Umbilical cord (tissue), 2 donors: ENCODE results near the gene TMEM266. TPM values are rescaled to one million over a fixed set of nuclear protein-coding genes. Genes with fewer than 3 reads are reported as not detected.
"Not testable (repeated sequence)": the region's sequence is repeated elsewhere in the genome, so short reads cannot be mapped to it uniquely, and the experiment has no call there.

ENCODE experiments used
- DNase-seq: peaks from one replicate; pipeline ENCODE4 v3.0.0-alpha.2; 2015; ENCODE audit warnings: low spot score
- total RNA-seq: library from RNA; depleted of rRNA; stranded (reverse); fragments of >200 nt; gene quantifications from one replicate; pipeline ENCODE4 v1.2.3, GENCODE V29; 2014; ENCODE audit warnings: low replicate concordance; ENCODE audit not compliant: insufficient read depth

Gene TMEM266, protein sequence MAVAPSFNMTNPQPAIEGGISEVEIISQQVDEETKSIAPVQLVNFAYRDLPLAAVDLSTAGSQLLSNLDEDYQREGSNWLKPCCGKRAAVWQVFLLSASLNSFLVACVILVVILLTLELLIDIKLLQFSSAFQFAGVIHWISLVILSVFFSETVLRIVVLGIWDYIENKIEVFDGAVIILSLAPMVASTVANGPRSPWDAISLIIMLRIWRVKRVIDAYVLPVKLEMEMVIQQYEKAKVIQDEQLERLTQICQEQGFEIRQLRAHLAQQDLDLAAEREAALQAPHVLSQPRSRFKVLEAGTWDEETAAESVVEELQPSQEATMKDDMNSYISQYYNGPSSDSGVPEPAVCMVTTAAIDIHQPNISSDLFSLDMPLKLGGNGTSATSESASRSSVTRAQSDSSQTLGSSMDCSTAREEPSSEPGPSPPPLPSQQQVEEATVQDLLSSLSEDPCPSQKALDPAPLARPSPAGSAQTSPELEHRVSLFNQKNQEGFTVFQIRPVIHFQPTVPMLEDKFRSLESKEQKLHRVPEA
- 1.4 TPM for total RNA-seq

DNA sequence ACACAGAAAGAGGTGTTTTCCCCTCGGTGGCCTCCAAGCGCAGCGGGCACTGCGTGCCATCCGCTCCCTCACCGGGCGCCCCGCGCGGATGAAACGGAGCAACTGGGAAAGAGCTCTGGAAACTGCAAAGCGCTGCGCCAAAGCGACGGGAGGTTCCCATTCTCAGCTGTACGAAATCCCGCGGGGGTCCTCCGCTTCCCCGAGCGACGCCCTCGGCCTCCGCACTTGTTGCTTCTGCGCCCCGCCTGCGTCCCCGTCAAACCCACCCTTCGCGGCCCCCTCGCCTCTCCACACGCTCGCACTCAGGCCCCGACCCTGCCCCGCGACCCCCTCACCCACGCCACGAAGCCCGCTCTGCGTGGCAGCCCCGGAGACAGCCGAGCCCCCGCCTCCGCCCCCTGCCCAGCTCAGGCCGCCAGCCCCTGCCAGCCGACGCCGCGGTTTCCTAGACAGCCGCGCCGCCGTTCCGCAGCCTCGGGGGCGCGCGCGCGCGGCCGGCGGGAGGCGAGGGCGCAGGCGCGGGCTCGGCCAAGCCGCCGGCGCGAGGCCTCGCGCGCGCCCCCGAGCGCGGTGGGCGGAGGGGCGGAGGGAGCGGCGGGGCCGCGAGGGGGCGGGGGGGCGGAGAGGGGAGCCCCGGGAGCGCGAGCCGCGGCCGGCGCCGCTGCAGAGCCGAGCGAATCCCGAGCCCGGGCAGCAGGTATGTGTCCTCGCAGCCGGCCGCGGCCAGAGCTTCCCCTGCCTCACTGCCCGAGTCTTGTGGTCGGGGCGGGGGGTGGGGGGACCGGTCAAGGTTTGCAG, at the start of gene TMEM266:
Gene TMEM266, plus strand, starts transcription at position 666 of the 798 bp plus-strand sequence. CDS start 74,279 bp downstream, outside the sequence.
- peak; percentile 35 for DNase-seq

DNA sequence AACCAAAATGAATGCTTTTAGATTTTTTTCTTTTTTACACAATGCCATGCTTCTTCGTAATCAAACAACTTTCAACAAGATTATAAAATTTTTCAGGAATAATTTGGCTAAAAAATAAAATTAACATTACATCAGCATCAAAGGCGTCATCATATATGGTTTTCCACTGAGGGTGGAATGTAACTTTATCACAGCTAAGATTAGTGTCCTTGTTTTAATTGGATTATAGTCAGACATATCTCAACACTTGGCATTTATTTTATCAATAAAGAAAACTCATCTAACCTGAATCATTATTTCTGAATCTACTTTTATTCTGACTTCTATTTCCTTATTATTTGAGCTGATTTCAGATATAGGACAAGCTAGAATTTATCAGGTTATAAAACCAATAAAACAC, 49.2 kb upstream of the TMEM266 start:
- DNase-seq = no peak

DNA sequence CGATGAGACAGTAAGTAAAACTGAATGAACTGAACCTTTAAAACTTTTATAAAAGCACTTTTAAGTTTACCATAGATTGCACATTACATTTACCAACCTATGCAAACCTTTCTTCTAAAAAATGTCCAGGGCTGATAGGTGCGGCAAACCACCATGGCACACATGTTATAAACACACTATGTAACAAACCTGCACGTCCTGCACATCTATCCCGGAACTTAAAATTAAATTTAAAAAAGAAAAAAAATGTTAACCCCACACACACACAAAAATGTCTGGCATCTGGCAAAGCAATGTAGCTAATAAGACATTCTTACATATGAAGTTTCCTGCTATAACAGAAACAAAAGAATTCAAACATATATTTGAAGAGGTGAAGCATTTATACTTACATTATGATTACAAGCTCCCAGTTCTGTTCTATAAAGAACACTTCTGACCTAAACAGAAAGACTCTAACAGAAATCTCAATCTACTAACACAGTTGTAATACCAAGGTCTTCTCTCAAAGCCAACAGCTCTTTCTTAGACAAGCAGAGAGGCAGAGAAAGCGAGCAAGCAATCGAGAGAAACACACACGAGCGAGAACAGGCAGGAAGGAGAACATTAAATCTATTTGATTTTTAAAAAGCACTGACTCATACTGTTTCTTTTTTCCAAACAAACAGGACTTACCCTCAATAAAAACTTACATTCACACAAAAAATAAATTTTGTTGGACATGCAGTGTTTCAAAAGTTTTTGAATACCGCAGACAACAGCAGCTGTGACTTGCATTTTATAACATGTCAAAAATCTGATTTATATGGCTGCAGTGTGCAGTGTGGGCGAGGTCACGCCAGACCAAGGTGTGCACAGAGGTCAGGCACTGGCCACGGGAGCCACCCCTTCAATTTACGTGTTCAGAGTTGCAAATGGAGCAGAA, 47.9 kb upstream of the TMEM266 start, which contains the start of gene NRG4:
Gene NRG4, minus strand, starts transcription at position 798 of the 925 bp plus-strand sequence. CDS start 1,194 bp downstream, outside the sequence.
- DNase-seq = peak; percentile 44

DNA sequence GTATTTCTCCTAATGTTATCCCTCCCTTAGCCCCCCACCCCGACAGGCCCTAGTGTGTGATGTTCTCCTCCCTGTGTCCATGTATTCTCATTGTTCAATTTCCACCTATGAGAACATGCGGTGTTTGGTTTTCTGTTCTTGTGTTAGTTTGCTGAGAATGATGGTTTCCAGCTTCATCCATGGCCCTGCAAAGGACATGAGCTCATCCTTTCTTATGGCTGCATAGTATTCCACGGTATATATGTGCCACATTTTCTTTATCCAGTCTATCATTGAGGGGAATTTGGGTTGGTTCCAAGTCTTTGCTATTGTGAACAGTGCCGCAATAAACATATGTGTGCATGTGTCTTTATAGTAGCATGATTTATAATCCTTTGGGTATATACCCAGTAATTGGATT, 46.3 kb upstream of the TMEM266 start:
- DNase-seq = not testable (repeated sequence)

DNA sequence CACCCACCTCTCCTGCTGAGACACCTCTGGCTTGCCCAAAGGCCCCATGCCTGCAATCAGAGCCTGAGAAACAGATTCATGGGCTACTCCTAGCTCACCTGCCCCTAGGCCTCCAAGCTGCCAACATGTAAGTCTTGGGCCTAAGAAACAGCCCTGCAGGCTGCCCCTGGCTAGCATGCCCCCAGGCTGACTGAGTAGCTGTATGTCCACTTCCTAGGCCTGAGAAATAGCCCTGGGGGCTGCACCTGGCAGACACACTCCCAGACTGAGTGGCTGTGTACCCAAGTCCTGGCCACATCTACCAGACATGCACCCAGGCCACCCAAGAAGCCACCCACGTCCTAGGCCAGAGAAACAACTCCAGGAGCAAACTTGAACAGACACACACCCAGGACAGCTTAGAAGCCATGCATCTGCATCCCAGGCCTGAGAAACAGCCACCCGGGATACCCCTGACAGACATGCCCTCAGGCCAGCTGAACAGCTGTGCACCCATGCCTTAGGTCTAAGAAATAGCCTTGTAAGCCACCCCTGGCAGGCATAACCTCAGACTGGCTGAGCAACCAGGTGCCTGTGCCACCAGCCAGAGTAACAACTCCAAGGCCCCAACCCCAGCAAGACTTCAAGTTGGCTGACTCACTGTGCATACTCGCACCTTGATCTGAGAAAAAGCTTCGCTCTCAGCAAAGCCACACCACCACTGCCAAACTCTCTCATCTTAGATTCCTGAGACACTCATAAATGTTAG, 35.6 kb upstream of the TMEM266 start:
- no peak for DNase-seq

DNA sequence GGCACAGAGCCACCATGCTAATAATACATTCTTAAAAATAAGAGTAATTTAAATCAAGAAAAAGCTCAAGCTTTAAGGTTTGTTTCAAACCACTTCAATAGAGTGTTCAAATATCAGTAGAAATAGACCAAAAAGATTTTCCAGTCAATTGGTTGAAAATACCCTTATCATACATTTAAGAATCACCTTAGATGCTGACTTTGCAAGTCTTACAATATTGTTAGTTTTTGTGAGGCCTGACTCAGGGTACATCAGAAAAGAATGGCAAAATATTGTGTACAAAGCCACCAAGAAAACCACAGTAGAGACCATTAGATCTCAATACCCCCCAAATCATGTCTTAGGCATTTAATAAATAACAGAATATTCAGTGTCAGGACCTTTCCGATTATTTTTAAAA, 27.7 kb upstream of the TMEM266 start:
- DNase-seq = no peak

DNA sequence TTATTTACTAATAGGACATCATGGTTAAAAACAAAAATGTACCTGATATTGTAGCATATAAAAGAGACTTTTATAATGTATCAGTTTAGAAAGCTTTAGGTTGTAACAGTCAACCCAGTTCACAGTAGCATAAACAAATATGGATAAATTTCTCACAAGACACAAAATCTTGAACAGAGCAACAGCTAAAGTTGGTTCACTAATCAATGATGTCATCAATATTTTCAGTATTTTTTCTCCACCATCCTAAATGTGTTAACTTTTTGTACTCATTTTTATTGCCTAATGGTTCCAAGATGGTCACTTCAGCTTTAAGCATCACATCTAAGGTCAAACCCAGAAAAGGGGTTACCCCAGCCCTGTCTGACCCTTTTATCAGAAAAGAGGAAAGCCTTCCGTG, 26.3 kb upstream of the TMEM266 start:
- no peak for DNase-seq

DNA sequence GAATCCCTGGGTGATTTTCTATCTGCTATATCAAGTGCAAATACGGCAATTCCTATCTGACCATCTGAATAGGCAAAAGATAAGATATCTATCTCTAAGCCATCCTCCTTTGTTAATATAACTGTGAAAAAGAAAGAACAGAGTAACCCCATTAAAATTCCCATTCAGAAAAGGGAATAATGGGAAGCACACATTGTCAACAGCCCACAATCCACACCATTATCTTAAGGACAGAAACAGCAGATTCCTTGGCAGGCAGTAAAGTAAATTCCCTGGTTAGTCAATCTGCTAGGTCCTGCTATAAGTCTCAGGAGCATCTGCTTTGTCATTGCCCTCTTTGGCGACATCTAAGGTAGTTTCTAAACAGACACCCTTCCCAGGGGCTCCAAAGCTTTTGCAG, 25.7 kb upstream of the TMEM266 start:
- no peak for DNase-seq

DNA sequence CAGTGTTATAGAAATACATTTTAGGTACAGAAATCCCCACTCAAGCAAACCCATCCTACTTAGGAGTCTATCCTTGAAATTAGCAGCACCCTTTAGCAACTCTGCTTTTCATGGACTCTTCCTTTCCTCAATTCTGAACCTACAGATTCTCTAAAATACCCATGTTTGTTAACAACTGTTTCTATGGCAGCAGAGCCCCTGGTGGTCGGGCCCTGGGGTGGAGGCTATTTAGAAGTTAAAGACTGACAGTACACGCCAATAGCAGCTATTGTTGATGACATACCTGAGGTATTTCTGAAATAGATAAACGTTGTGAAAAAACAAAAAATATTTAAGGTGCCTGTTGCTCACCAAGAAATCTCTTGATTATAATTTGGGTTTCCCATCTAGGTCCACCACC, 24.2 kb upstream of the TMEM266 start:
- DNase-seq = no peak

DNA sequence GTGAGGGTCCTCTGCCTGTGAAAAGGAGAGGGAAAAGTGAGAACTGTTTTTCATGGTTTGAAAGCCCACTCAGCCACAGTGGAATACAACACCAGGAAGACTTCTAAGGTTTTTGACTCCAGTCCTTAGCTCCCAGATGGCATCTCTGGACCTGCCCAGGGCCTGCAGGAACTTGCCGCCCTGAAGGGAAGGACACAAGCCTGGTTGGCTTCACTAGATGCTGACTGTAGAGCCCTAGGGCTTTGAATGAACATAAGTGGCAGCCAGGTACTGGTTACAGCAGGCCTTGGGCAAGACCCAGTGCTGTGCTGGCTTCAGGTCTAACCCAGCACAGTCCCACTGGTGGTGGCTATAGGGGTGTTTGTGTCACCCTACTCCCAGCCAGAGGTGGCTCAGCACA, 21.3 kb upstream of the TMEM266 start:
- DNase-seq = no peak

DNA sequence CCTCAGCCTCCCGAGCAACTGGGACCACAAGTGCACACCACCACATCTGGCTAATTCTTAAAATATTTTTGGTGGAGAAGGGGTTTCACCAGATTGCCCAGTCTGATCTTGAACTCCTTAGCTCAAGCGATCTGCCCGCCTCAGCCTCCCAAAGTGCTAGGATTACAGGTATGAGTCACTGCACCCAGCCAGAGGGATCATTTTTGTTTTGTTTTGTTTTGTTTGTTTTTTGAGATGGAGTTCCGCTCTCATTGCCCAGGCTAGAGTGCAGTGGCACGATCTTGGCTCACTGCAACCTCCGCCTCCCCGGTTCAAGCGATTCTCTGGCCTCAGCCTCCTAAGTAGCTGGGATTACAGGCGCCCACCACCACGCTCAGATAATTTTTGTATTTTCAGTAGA, 5.6 kb upstream of the TMEM266 start:
- not testable (repeated sequence) for DNase-seq

DNA sequence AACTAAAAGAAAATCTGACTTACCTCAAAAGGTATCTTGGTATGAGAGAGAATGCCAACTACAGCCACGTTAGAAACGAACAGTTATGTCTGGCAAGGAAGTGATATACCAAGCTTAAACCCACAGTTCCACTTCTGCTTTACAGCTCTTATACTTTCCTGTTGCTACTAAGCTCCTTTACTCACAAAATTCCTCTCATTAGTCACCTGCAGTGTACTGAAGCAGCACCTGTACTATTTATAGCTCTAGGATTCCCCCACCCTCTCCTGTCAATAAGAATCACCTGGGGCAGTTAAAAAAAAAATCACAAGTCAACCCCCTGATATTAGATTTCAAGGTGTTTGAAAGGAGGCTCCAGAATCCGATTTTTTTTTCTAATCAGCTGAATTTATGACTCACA, 2.9 kb upstream of the TMEM266 start:
- DNase-seq = no peak

DNA sequence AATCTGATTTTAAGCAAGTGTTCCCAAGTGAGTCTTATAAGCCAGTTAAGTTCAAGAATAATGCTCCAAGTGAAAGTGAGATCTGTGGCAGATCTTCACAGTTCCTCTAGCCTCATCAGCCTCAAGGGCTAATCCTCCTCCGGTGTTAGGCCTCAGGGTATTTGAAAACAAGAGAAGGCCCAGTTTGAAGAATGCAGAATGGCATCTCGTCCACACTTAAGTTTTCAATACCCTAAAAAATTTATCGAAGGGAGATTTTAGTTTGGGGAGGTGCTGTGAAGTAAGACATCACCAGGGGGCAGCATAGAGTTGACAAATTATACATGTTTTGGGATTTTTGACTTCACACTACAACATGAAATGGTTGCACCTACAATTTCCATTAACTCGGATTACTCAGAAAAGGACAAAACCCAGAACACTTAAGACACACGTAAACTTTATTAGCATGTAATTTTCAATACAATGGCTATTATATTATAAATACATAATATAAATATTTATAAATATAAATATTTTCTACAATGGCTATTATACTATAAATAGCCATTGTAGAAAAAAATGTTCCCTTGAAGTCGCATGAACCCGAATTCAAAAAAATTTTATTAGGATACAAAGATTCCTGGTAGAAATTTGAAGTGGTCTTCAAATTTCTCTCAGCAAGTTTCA, 2.3 kb upstream of the TMEM266 start:
- peak; percentile 42 for DNase-seq

DNA sequence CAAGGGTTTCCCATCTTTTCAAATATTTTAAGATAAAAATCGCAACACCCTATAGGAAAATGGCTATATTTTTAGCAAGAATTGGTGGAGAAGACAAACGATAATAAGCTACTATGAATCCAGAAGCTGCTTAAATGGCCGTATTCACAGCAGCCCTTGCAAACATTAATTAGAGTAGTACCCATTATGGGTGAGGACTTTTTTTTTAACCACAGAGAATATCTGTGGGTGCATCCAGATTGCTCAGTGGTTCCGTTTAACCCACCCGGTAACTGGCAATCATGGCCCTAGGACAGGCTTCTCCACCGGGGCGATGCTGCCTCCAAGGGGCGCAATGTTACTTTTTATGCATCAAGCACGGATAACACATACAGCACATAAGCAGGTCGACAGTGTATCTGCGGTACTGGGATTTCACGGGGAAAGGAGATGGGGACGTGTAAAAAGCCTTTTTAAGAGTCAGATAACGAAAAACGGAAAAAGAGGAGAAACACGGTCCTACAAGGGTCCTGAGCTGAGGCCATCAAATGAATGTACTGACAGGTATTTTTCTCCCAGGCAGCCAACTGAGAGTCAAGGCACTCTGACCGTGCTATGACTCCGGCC, 968 bp upstream of the TMEM266 start:
- peak; percentile 19 for DNase-seq

DNA sequence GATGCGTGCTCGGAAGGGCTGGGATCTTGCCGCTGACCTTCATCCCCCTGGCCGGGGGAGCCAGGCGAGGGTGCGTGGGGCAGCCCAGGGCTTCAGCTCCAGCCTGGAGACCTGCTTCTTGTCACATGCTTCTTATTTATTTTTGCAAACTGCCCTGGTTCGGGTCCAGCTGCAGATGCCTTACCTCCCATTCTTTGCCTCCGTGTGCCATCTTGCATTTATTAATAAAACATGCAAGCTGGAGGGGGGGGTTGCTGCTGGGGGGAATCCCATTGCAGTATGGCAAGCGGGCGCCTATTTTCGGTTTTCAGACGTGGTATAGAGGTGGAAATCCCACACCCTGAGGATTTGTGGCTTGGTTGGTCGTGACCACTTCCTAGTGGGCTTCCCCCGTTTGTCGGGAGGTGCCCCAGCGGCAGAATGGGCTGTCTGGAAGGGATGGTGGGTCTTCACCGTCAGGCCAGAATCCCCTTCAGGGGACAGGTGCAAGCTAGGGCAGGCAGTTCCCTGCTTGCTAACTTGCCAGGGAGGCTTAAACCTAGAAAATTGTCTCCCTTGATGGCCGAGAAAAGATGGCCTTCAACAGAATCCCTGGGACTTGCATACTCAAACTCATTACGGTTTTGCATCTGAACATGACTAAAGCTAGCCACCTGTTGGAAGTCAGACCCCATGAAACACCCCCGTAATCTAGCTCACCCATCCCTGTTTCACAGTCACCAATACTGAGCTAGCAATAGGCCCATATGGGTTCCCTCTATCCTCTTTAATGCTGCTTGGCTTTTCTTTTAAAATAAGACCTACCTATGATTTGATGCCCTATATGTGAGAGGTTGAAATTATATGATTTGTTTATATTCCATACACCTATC, 569 bp downstream of the TMEM266 start:
- peak; percentile 23 for DNase-seq

DNA sequence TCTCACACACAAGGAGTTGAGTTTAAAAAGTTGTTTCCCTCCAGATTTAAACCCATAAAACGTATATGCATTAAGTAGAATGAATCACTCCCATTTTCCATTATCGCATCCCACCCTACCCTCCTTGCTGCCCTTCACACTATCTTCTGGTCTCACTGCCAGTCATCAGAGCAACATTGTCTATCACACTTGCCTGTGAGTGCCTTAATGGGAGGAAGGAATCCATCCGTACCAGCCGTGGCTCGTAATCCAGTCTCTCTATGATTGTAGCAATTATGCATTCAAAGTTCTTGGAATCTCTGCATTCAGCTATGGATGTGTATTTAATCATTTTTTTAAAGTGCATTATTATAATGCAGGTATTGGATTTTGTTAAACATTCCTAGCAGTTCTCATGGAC, 1.9 kb downstream of the TMEM266 start:
- DNase-seq = no peak

DNA sequence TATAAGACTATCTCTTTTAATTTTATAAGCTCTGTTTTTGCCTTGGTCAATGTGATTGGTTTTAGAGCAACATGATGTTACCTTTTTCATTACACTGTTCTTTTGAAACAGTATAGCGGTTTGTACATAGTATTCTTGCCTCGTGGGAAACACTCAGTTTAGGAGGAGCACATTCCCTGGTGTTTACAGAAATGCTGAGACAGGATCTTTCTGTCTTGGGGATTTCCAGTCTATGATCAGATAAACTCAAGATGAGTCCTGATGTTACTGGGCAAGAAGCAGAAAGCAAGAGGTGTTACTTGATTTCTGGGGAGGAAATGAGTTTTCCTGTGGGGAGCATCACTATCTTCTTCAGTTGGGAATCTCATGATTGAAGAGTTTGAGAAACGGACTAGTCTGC, 2.5 kb downstream of the TMEM266 start:
- no peak for DNase-seq

DNA sequence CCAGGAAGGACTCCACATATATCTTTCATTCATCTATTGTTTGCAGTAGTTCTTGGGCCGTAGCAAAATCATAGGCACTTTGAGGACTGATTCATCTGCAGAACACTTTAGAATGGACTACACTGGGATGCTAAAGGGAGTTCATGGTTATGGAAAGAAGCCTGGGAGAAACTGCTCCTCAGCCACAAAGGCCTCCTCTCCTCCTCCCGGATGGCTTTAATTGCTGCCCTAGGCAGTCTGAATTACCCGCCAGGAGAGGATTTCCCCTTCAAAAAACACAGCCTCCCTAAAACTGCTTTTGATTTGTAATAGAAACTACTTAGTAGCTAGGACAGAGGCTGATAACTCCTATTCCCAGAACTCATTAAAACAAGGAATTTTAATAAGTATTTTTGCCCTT, 4.6 kb downstream of the TMEM266 start:
- DNase-seq = no peak

DNA sequence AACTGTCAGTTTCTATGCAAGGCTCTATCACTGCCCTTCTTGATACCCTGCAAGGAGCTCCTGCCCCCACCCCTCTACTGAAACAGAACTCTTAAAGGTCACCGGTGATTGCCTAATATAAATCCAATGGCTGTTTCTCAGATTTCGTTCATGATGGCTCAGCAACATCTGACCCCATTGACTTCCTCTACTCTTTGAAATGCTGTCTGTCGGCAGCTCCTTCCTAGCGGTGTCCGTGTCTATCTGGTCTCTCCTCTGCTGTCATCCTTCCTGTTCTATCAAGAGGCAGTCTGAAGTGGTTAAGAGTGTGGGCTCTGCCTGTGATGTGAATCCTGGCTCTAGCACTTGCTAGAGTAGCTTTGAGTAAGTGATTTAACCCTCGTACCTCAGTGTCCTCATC, 5.5 kb downstream of the TMEM266 start:
- DNase-seq = no peak
